Measurements from ENCODE around the gene RXFP1. TPM values are rescaled to one million over a fixed set of nuclear protein-coding genes. Genes with fewer than 3 reads are reported as not detected.

Gene RXFP1
- total RNA-seq, 1 experiment from 2014 or later = not detected

GRCh38 chr4:158617956-158618355 lies 96.3 kb downstream of the RXFP1 start:
- CTCF ChIA-PET = no interaction called here
- BruUV-seq (replicated peaks) = no TSS peak
- TF ChIP-seq EZH2 (IDR thresholded peaks at IDR 0.05; ENCODE audit: borderline replicate concordance, low read depth, low read length, poor library complexity, severe bottlenecking) (no peak), CTCF (conservative IDR thresholded peaks at IDR 0.05; ENCODE audit: low read depth, low read length) (no peak)

GRCh38 chr4:158621729-158622128 lies 100.0 kb downstream of the RXFP1 start:
- intact Hi-C loops (cut with micrococcal nuclease; ENCODE audit: unreplicated experiment) = loop anchor here (10.0 kb wide), 1 partner anchor 627 kb away; no protein-coding TSS in a partner anchor

More at GRCh38 chr4:158617956-158618355, 96.3 kb downstream of the RXFP1 start:
- no peaks in the 10 kb centered on the region for H3K36me3 ChIP-seq (ENCODE audit: insufficient read depth, low read length, poor library complexity, severe bottlenecking)
- POLR2A ChIA-PET (ENCODE audit: low non-redundant PET) = no interaction called here
- no peak overlapping the region for H3K27ac ChIP-seq (ENCODE audit: low read depth, low read length, poor library complexity, severe bottlenecking)
- no peaks in the 10 kb centered on the region for H3K9me3 ChIP-seq (ENCODE audit: low read depth, low read length, poor library complexity, severe bottlenecking)
- H3K4me3 ChIP-seq (ENCODE audit: low read depth, low read length, poor library complexity, severe bottlenecking) = no peak overlapping the region
- no peaks in the 10 kb centered on the region for H3K4me1 ChIP-seq (ENCODE audit: insufficient read depth, low read length, poor library complexity, severe bottlenecking)
- no peak for DNase-seq (ENCODE audit: low spot score)
- intact Hi-C loops (cut with micrococcal nuclease; ENCODE audit: unreplicated experiment) = no loop called here
- H3K27me3 ChIP-seq (replicated peaks; ENCODE audit: insufficient read depth, low read depth, low read length, poor library complexity) = peaks cover 7% of the 10 kb centered on the region

GRCh38 chr4:158622251-158622650 lies 100.6 kb downstream of the RXFP1 start:
- no peak overlapping the region for H3K27ac ChIP-seq (ENCODE audit: low read depth, low read length, poor library complexity, severe bottlenecking)
- ChIA-PET CTCF (no interaction called here), POLR2A (ENCODE audit: low non-redundant PET) (no interaction called here)
- no peaks in the 10 kb centered on the region for H3K36me3 ChIP-seq (ENCODE audit: insufficient read depth, low read length, poor library complexity, severe bottlenecking)
- no TSS peak for BruUV-seq (replicated peaks)
- no peak for DNase-seq (ENCODE audit: low spot score)
- TF ChIP-seq EZH2 (IDR thresholded peaks at IDR 0.05; ENCODE audit: borderline replicate concordance, low read depth, low read length, poor library complexity, severe bottlenecking) (no peak), CTCF (conservative IDR thresholded peaks at IDR 0.05; ENCODE audit: low read depth, low read length) (no peak)
- intact Hi-C loops (cut with micrococcal nuclease; ENCODE audit: unreplicated experiment) = loop anchor here (10.0 kb wide), 1 partner anchor 627 kb away; no protein-coding TSS in a partner anchor
- H3K4me3 ChIP-seq (ENCODE audit: low read depth, low read length, poor library complexity, severe bottlenecking) = no peak overlapping the region
- no peaks in the 10 kb centered on the region for H3K4me1 ChIP-seq (ENCODE audit: insufficient read depth, low read length, poor library complexity, severe bottlenecking)
- H3K9me3 ChIP-seq (ENCODE audit: low read depth, low read length, poor library complexity, severe bottlenecking) = no peaks in the 10 kb centered on the region
- H3K27me3 ChIP-seq (replicated peaks; ENCODE audit: insufficient read depth, low read depth, low read length, poor library complexity) = peaks cover 7% of the 10 kb centered on the region

More at GRCh38 chr4:158621729-158622128, 100.0 kb downstream of the RXFP1 start:
- Histone ChIP-seq H3K36me3 (ENCODE audit: insufficient read depth, low read length, poor library complexity, severe bottlenecking) (no peaks in the 10 kb centered on the region), H3K27me3 (replicated peaks; ENCODE audit: insufficient read depth, low read depth, low read length, poor library complexity) (peaks cover 7% of the 10 kb centered on the region), H3K4me3 (ENCODE audit: low read depth, low read length, poor library complexity, severe bottlenecking) (no peak overlapping the region), H3K9me3 (ENCODE audit: low read depth, low read length, poor library complexity, severe bottlenecking) (no peaks in the 10 kb centered on the region), H3K4me1 (ENCODE audit: insufficient read depth, low read length, poor library complexity, severe bottlenecking) (no peaks in the 10 kb centered on the region), H3K27ac (ENCODE audit: low read depth, low read length, poor library complexity, severe bottlenecking) (no peak overlapping the region)
- DNase-seq (ENCODE audit: low spot score) = no peak
- ChIA-PET CTCF (interaction anchor here (1.0 kb wide), 1 partner anchor 211 kb away, joined by 3 read pairs; no protein-coding TSS in a partner anchor), POLR2A (ENCODE audit: low non-redundant PET) (no interaction called here)
- no TSS peak for BruUV-seq (replicated peaks)
- no peak for TF ChIP-seq CTCF (conservative IDR thresholded peaks at IDR 0.05; ENCODE audit: low read depth, low read length)
- TF ChIP-seq EZH2 (IDR thresholded peaks at IDR 0.05; ENCODE audit: borderline replicate concordance, low read depth, low read length, poor library complexity, severe bottlenecking) = no peak
